Natural killer cell (primary cell): Measurements from ENCODE around the gene TUBGCP4. TPM values are rescaled to one million over a fixed set of nuclear protein-coding genes. Genes with fewer than 3 reads are reported as not detected.
"Not testable (repeated sequence)": the region's sequence is repeated elsewhere in the genome, so short reads cannot be mapped to it uniquely, and the experiment has no call there.

Experiments used
- ATAC-seq, 3 donors: fragments of 150-1000 bp in 2 of 3; fragments of 200-7000 bp in 1 of 3; cut with Tn5 transposase; 1 replicate in 1 of 3; 2 replicates in 2 of 3; pipeline ENCODE4 v1.10.0; 2021; ENCODE audit warnings: mild to moderate bottlenecking in 2 of 3, moderate library complexity in 2 of 3
- DNase-seq, 2 donors: peaks; one replicate each; pipeline versions ENCODE4 v3.0.0 to v3.0.0-alpha.2; 2013 to 2021; ENCODE audit warnings: mixed read lengths in 1 of 2
- H3K27ac ChIP-seq: one replicate; pipeline ENCODE4 v1.5.1; 2013; ENCODE audit warnings: mild to moderate bottlenecking, low read length
- H3K27me3 ChIP-seq: one replicate; pipeline ENCODE4 v1.6.1; 2013; ENCODE audit warnings: low read length; ENCODE audit not compliant: control insufficient read depth, insufficient read depth
- H3K36me3 ChIP-seq: one replicate; pipeline ENCODE4 v1.6.1; 2013; ENCODE audit warnings: low read length; ENCODE audit not compliant: control insufficient read depth, insufficient read depth
- H3K4me1 ChIP-seq: one replicate; pipeline ENCODE4 v1.6.1; 2013; ENCODE audit warnings: low read length; ENCODE audit not compliant: control insufficient read depth, insufficient read depth
- H3K4me3 ChIP-seq: one replicate; pipeline ENCODE4 v1.5.1; 2013; ENCODE audit warnings: low read length
- H3K9me3 ChIP-seq: one replicate; pipeline ENCODE4 v1.6.1; 2013; ENCODE audit warnings: low read length; ENCODE audit not compliant: control insufficient read depth, insufficient read depth
- H3K27ac Mint-ChIP-seq, 2 donors: one replicate each; pipeline ENCODE4 v1.8.0; 2022; ENCODE audit warnings: mild to moderate bottlenecking in 2 of 2, mixed read lengths in 2 of 2, moderate library complexity in 1 of 2
- H3K27me3 Mint-ChIP-seq, 2 donors: one replicate each; pipeline ENCODE4 v1.8.0; 2022; ENCODE audit warnings: low read depth in 2 of 2, mixed read lengths in 2 of 2
- H3K36me3 Mint-ChIP-seq: one replicate; pipeline ENCODE4 v1.8.0; 2022; ENCODE audit warnings: mixed read lengths
- H3K4me1 Mint-ChIP-seq, 2 donors: one replicate each; pipeline ENCODE4 v1.8.0; 2022; ENCODE audit warnings: mixed read lengths in 2 of 2
- H3K4me3 Mint-ChIP-seq: one replicate; pipeline ENCODE4 v1.8.0; 2022; ENCODE audit warnings: mild to moderate bottlenecking, moderate library complexity, mixed read lengths
- H3K9me3 Mint-ChIP-seq, 2 donors: one replicate each; pipeline ENCODE4 v1.8.0; 2022; ENCODE audit warnings: mixed read lengths in 2 of 2
- CTCF ChIP-seq: fragments of 200-600 bp; IDR thresholded peaks from one replicate; pipeline ENCODE4 v1.8.0; 2022; ENCODE audit warnings: antibody characterized with exemption
- WGBS: methylation state at CpG from one replicate; pipeline ENCODE4 v1.1.7; 2013; ENCODE audit warnings: missing lambda C conversion rate; ENCODE audit not compliant: insufficient coverage; 5-methylcytosine and 5-hydroxymethylcytosine counted together
- intact Hi-C: fragments of 100-400 bp; cut with micrococcal nuclease; formaldehyde crosslinking; loops from one replicate; pipeline ENCODE4 v1.14.2; 2022
- total RNA-seq, 4 donors: library from RNA; stranded (reverse); fragments of 120-200 nt in 1 of 4; gene quantifications; one replicate each; pipeline versions ENCODE4 v1.2.3 to v1.2.4, GENCODE V29; 2013 to 2022

TUBGCP4 gene
- total RNA-seq, 3 donors from 2014 or later (not counting 1 experiment from before 2014, with no cell fraction given): 12.0 to 17.5 (median 15.1) TPM

GRCh38 chr15:43390723-43391122, 19.8 kb downstream of the TUBGCP4 start:
- Histone ChIP-seq H3K36me3 (peaks cover 28% of the 10 kb centered on the region), H3K27ac (no peak overlapping the region), H3K4me1 (no peaks in the 10 kb centered on the region), H3K4me3 (no peak overlapping the region), H3K9me3 (no peaks in the 10 kb centered on the region), H3K27me3 (no peaks in the 10 kb centered on the region)
- peak overlapping the region in 1 of 2 donors; percentile 13 for H3K27ac Mint-ChIP-seq
- no peaks in the 10 kb centered on the region for H3K4me1 Mint-ChIP-seq
- no peaks in the 10 kb centered on the region for H3K9me3 Mint-ChIP-seq
- H3K27me3 Mint-ChIP-seq: no peaks in the 10 kb centered on the region
- intact Hi-C loops: no loop called here
- no peak for ATAC-seq
- WGBS: 96% methylated on average over 8 of the region's 8 CpGs
- peaks cover 13% of the 10 kb centered on the region for H3K36me3 Mint-ChIP-seq
- no peak for DNase-seq
- TF ChIP-seq CTCF: no peak
- no peak overlapping the region for H3K4me3 Mint-ChIP-seq

GRCh38 chr15:43393592-43393991, 22.7 kb downstream of the TUBGCP4 start:
- 100% methylated on average over 2 of the region's 6 CpGs for WGBS
- intact Hi-C loops: not testable (repeated sequence)
- peaks cover 43% of the 10 kb centered on the region for H3K36me3 ChIP-seq

GRCh38 chr15:43402255-43402654, 31.4 kb downstream of the TUBGCP4 start:
- no peak for ATAC-seq
- no peaks in the 10 kb centered on the region for H3K27me3 Mint-ChIP-seq
- Histone ChIP-seq H3K4me3 (no peak overlapping the region), H3K4me1 (no peaks in the 10 kb centered on the region), H3K27me3 (no peaks in the 10 kb centered on the region), H3K27ac (no peak overlapping the region), H3K9me3 (no peaks in the 10 kb centered on the region), H3K36me3 (peaks cover 75% of the 10 kb centered on the region)
- no peaks in the 10 kb centered on the region for H3K9me3 Mint-ChIP-seq
- no peak for TF ChIP-seq CTCF
- H3K4me3 Mint-ChIP-seq: no peak overlapping the region
- intact Hi-C loops: no loop called here
- no peaks in the 10 kb centered on the region for H3K4me1 Mint-ChIP-seq
- no peak for DNase-seq
- 100% methylated on average over 3 of the region's 3 CpGs for WGBS
- peaks cover 6% of the 10 kb centered on the region for H3K36me3 Mint-ChIP-seq
- peak overlapping the region in 1 of 2 donors; percentile 26 for H3K27ac Mint-ChIP-seq

More at GRCh38 chr15:43393592-43393991, 22.7 kb downstream of the TUBGCP4 start:
- not testable (repeated sequence) for H3K4me1 ChIP-seq, H3K27ac Mint-ChIP-seq, H3K4me3 Mint-ChIP-seq, H3K9me3 Mint-ChIP-seq, ATAC-seq, H3K4me3 ChIP-seq, H3K27ac ChIP-seq, H3K9me3 ChIP-seq, DNase-seq, H3K4me1 Mint-ChIP-seq, H3K27me3 Mint-ChIP-seq, H3K27me3 ChIP-seq
- peaks cover 12% of the 10 kb centered on the region for H3K36me3 Mint-ChIP-seq

GRCh38 chr15:43403616-43404015, 32.7 kb downstream of the TUBGCP4 start:
- DNase-seq: no peak
- TF ChIP-seq CTCF: no peak
- WGBS: 94% methylated on average over 6 of the region's 8 CpGs
- no peak overlapping the region for H3K4me3 Mint-ChIP-seq
- H3K9me3 Mint-ChIP-seq: no peaks in the 10 kb centered on the region
- intact Hi-C loops: no loop called here
- Histone ChIP-seq H3K9me3 (no peaks in the 10 kb centered on the region), H3K36me3 (peaks cover 75% of the 10 kb centered on the region), H3K27me3 (no peaks in the 10 kb centered on the region), H3K4me3 (no peak overlapping the region), H3K4me1 (no peaks in the 10 kb centered on the region), H3K27ac (no peak overlapping the region)
- H3K27ac Mint-ChIP-seq: no peak overlapping the region
- H3K27me3 Mint-ChIP-seq: no peaks in the 10 kb centered on the region
- ATAC-seq: no peak
- H3K4me1 Mint-ChIP-seq: no peaks in the 10 kb centered on the region
- peaks cover 9% of the 10 kb centered on the region for H3K36me3 Mint-ChIP-seq
